ENCODE data around the gene RERG. TPM values are rescaled to one million over a fixed set of nuclear protein-coding genes. Genes with fewer than 3 reads are reported as not detected.

Gene RERG
- total RNA-seq, 6 donors from 2014 or later: 9.7 to 21.9 (median 11.9) TPM

DNA sequence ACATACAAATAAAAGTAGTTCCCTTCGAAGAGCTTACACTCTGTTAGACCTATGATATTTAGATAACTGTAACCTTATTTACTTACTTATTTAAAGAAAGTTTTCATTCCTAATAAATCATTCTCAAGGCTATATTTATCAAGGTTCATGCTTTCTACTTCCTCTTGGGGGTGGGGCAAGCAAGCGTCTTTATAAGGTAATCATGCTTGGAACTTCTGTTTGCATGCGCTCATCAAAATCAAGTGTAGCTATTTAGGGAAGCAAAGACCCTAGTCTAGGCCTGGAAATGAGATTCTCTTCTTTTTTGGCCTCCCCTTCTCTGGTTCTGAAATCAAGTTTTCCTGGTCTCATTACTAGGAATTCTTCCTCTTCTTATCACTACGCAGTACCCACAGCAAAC is 766 bp downstream of the RERG start:
- WGBS, 2 donors: 56 to 64% methylated on average over 4 of the region's 4 CpGs
- Histone ChIP-seq H3K4me1 (peaks cover 0 to 15% (median 13%) of the 10 kb centered on the region in 4 donors), H3K4me3 (peak overlapping the region in 3 of 4 donors; percentile 35 to 53 (median 46)), H3K27ac (peak overlapping the region; percentile 62 to 81 (median 70)), H3K36me3 (no peaks in the 10 kb centered on the region), H3K9me3 (no peaks in the 10 kb centered on the region), H3K27me3 (no peaks in the 10 kb centered on the region)
- TF ChIP-seq POLR2A (IDR thresholded peaks at IDR 0.05) (no peak), EP300 (IDR thresholded peaks at IDR 0.05) (no peak), POLR2AphosphoS5 (IDR thresholded peaks at IDR 0.05) (no peak)
- TF ChIP-seq, protein P1, sequence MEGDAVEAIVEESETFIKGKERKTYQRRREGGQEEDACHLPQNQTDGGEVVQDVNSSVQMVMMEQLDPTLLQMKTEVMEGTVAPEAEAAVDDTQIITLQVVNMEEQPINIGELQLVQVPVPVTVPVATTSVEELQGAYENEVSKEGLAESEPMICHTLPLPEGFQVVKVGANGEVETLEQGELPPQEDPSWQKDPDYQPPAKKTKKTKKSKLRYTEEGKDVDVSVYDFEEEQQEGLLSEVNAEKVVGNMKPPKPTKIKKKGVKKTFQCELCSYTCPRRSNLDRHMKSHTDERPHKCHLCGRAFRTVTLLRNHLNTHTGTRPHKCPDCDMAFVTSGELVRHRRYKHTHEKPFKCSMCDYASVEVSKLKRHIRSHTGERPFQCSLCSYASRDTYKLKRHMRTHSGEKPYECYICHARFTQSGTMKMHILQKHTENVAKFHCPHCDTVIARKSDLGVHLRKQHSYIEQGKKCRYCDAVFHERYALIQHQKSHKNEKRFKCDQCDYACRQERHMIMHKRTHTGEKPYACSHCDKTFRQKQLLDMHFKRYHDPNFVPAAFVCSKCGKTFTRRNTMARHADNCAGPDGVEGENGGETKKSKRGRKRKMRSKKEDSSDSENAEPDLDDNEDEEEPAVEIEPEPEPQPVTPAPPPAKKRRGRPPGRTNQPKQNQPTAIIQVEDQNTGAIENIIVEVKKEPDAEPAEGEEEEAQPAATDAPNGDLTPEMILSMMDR (IDR thresholded peaks at IDR 0.05): no peak
- DNase-seq: no peak
- ATAC-seq (ENCODE audit: low FRiP score in 2 of 2): no peak

DNA sequence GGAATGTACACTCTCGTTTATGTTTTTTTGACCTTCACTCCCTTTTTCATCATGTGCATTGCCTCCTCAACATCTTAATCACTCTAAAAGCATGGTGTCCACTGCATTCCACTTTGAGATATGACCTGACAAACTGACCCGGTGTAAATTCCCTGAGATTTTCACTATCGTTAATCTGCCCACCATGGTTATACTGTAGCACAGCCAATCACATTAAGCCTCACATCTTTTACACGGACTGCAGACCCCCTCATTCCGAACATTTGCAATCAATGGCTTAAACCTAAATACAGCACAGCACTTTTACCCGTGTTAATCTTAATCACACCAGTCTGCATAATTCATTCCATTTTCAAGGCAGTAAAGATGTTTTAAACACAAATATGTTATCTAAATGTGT is 2.4 kb downstream of the RERG start:
- DNase-seq (no peak), ATAC-seq (ENCODE audit: low FRiP score in 2 of 2) (no peak)
- no peak for TF ChIP-seq POLR2AphosphoS5 (IDR thresholded peaks at IDR 0.05)
- TF ChIP-seq EP300 (IDR thresholded peaks at IDR 0.05): no peak
- TF ChIP-seq, protein P1 (IDR thresholded peaks at IDR 0.05): no peak
- no peak for TF ChIP-seq POLR2A (IDR thresholded peaks at IDR 0.05)
- Histone ChIP-seq H3K4me1 (peaks cover 0 to 15% (median 13%) of the 10 kb centered on the region in 4 donors), H3K9me3 (no peaks in the 10 kb centered on the region), H3K36me3 (no peaks in the 10 kb centered on the region), H3K4me3 (no peak overlapping the region), H3K27ac (peak overlapping the region in 1 of 4 donors; percentile 40), H3K27me3 (no peaks in the 10 kb centered on the region)
- 80 to 86% methylated on average over 6 of the region's 6 CpGs for WGBS, 2 donors

DNA sequence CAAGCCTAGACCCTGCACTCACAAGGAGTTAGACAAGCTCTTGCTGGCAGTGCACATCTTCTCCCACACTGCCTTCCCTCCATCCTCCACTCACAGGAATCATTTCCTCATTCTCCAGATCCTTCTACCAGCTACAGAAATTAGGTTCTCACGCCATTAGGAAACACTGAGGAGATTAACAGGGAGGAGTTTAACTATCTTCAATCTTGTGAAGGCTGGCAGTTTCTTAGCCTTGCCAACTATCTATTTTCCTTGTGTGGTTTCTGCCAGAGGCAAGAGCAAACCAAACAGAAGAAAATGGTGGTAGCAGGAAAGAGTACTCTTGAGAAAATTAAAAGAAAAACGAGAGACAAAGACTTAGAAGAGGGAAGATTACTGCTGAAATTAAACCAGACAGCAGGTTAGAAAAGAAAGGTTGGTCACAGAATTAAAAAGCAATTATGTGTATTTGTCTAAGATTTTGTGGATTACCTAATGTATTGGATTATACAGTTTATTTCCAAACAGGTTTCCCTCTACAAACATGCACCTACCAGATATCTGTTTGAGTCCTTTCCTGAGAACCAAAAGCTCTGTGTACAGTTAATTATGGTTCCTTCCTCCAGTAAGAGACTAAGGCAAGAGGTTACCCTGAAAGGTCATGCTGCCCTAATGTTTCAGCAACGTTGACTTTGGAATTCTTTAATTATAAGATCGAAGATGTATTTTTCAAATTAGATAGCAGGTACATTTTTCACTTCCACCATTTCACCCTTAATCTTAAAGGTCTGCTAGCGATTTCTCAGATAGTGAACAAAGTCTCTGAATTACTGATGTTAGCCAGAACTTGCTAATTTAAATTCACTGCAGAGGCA is 5.0 kb downstream of the RERG start:
- no peaks in the 10 kb centered on the region for H3K36me3 ChIP-seq
- TF ChIP-seq, protein P1 (IDR thresholded peaks at IDR 0.05): no peak
- no peak for TF ChIP-seq POLR2A (IDR thresholded peaks at IDR 0.05)
- no peak for TF ChIP-seq EP300 (IDR thresholded peaks at IDR 0.05)
- ATAC-seq (ENCODE audit: low FRiP score in 2 of 2) (no peak), DNase-seq (no peak)
- no peaks in the 10 kb centered on the region for H3K27me3 ChIP-seq
- peaks cover 0 to 11% (median 8%) of the 10 kb centered on the region in 4 donors for H3K4me1 ChIP-seq
- no peak overlapping the region for H3K27ac ChIP-seq
- 47 to 51% methylated on average over 5 of the region's 5 CpGs for WGBS, 2 donors
- H3K9me3 ChIP-seq: no peaks in the 10 kb centered on the region
- H3K4me3 ChIP-seq: no peak overlapping the region

GRCh38 chr12:15214851-15215601 is 6.2 kb downstream of the RERG start:
- no peaks in the 10 kb centered on the region for H3K27me3 ChIP-seq
- H3K36me3 ChIP-seq: no peaks in the 10 kb centered on the region
- peaks cover 0 to 4% (median 0%) of the 10 kb centered on the region in 4 donors for H3K4me1 ChIP-seq
- no peak for DNase-seq
- 79 to 88% methylated on average over 6 of the region's 6 CpGs for WGBS, 2 donors
- H3K4me3 ChIP-seq: no peak overlapping the region
- ATAC-seq (ENCODE audit: low FRiP score in 2 of 2): peak in 1 of 2 donors; percentile 17
- no peaks in the 10 kb centered on the region for H3K9me3 ChIP-seq
- TF ChIP-seq, protein P1 (IDR thresholded peaks at IDR 0.05): no peak
- no peak for TF ChIP-seq POLR2AphosphoS5 (IDR thresholded peaks at IDR 0.05)
- TF ChIP-seq EP300 (IDR thresholded peaks at IDR 0.05): no peak
- TF ChIP-seq POLR2A (IDR thresholded peaks at IDR 0.05): no peak
- no peak overlapping the region for H3K27ac ChIP-seq

Measured in upper lobe of left lung (tissue), 6 donors.